HepG2 (cell line): ENCODE results near the gene SMIM1. TPM values are rescaled to one million over a fixed set of nuclear protein-coding genes. Genes with fewer than 3 reads are reported as not detected.

Experiments
- ATAC-seq: fragments of 200-7000 bp; cut with Tn5 transposase; 3 replicates; pipeline ENCODE4 v1.9.1; 2020; ENCODE audit warnings: mild to moderate bottlenecking, moderate library complexity
- BruUV-seq: library from RNA; stranded (reverse); fragments of 400-500 nt; replicated peaks from 2 replicates; lab custom pipeline; 2021; lab: Mats Ljungman, UMichigan
- CTCF ChIA-PET: fragments of 300-600 bp; formaldehyde crosslinking; extraction: SDS; loops from one replicate; lab custom pipeline; 2021; ENCODE audit warnings: low total read pairs, inconsistent platforms, low intra/inter-chr PET ratio; lab: Yijun Ruan, JAX
- POLR2A ChIA-PET: fragments of 350-600 bp; sonication (Branson Sonifier 250); formaldehyde crosslinking; loops from one replicate; lab custom pipeline; 2020; ENCODE audit warnings: antibody characterized with exemption, inconsistent platforms; lab: Yijun Ruan, JAX
- DNase-seq: peaks from one replicate; pipeline ENCODE4 v3.0.0-alpha.2; 2015; ENCODE audit warnings: low spot score
- FAIRE-seq: peaks from 3 replicates; lab custom pipeline; 2011; peaks lifted over from hg19 to GRCh38; lab: Jason Lieb, UNC
- H2AFZ ChIP-seq: one replicate; pipeline ENCODE4 v1.6.1; 2011; ENCODE audit warnings: low read length, inconsistent platforms
- H3K27ac ChIP-seq: fragments of 300-600 bp; 3 replicates; pipeline ENCODE4 v1.8.0; 2011; ENCODE audit warnings: mixed run types, mild to moderate bottlenecking, mixed read lengths, low read length, inconsistent platforms; ENCODE audit not compliant: insufficient read depth; ENCODE audit errors: extremely low read length
- H3K27me3 ChIP-seq, 2 experiments: fragments of 200-600 bp in 1 of 2; 2 replicates in 1 of 2; 3 replicates in 1 of 2; pipeline versions ENCODE4 v1.6.0 to v1.8.0; 2011; ENCODE audit warnings: low read length in 2 of 2, mild to moderate bottlenecking in 2 of 2, moderate library complexity in 2 of 2, inconsistent platforms in 1 of 2; ENCODE audit not compliant: insufficient read depth in 2 of 2, control insufficient read depth in 1 of 2
- H3K36me3 ChIP-seq, 2 experiments: fragments of 200-600 bp in 1 of 2; replicated peaks in 1 of 2; 2 replicates in 1 of 2; 3 replicates in 1 of 2; pipeline versions ENCODE4 v1.5.1 to v1.8.0; 2011; ENCODE audit warnings: low read length in 2 of 2, inconsistent platforms in 1 of 2; ENCODE audit not compliant: insufficient read depth in 2 of 2, control insufficient read depth in 1 of 2
- H3K4me1 ChIP-seq: 2 replicates; pipeline ENCODE4 v1.5.1; 2012; ENCODE audit warnings: low read length, inconsistent platforms; ENCODE audit not compliant: insufficient read depth
- H3K4me2 ChIP-seq: 2 replicates; pipeline ENCODE4 v1.6.0; 2011; ENCODE audit warnings: low read depth, low read length, inconsistent platforms
- H3K4me3 ChIP-seq, 3 experiments: fragments of 200-600 bp in 1 of 3; sonication (generic), shearing (Covaris generic) in 1 of 3; replicated peaks in 1 of 3; 2 replicates each; pipeline ENCODE4 v1.5.1; 2011 to 2016; ENCODE audit warnings: low read length in 3 of 3, inconsistent platforms in 2 of 3, low read depth in 2 of 3, mild to moderate bottlenecking in 2 of 3, control low read depth in 1 of 3, mixed read lengths in 1 of 3; ENCODE audit not compliant: insufficient read depth in 1 of 3
- H3K79me2 ChIP-seq: one replicate; pipeline ENCODE4 v1.6.1; 2011; ENCODE audit warnings: low read length, inconsistent platforms; ENCODE audit not compliant: insufficient read depth
- H3K9ac ChIP-seq: 2 replicates; pipeline ENCODE4 v1.6.0; 2011; ENCODE audit warnings: mild to moderate bottlenecking, low read depth, low read length, inconsistent platforms; ENCODE audit not compliant: insufficient read depth
- H3K9me3 ChIP-seq: 2 replicates; pipeline ENCODE4 v1.5.1; 2012; ENCODE audit warnings: mild to moderate bottlenecking, low read length
- H4K20me1 ChIP-seq: 2 replicates; pipeline ENCODE4 v1.6.0; 2011; ENCODE audit warnings: inconsistent platforms, mild to moderate bottlenecking, low read length, moderate library complexity; ENCODE audit not compliant: insufficient read depth
- ATF7 ChIP-seq, 2 experiments: fragments of 450-650 bp in 1 of 2; sonication (generic) in 1 of 2; formaldehyde crosslinking in 1 of 2; IDR thresholded peaks; 2 replicates each; pipeline versions ENCODE4 v1.4.0 to v1.6.1; 2016 to 2020; ENCODE audit warnings: antibody characterized with exemption in 1 of 2, mild to moderate bottlenecking in 1 of 2, missing genetic modification reagents in 1 of 2
- CREB1 ChIP-seq, 2 experiments: fragments of 450-650 bp in 1 of 2; IDR thresholded peaks; 2 replicates each; pipeline ENCODE4 v1.6.1; 2016 to 2017; ENCODE audit warnings: control low read depth in 1 of 2, mild to moderate bottlenecking in 1 of 2, missing compliant biosample characterization in 1 of 2, missing genetic modification characterization in 1 of 2
- EZH2 ChIP-seq: conservative IDR thresholded peaks from 2 replicates; pipeline ENCODE4 v1.6.1; 2012; ENCODE audit warnings: mild to moderate bottlenecking, low read depth, low read length, moderate library complexity
- HNRNPL ChIP-seq: fragments of 200-400 bp; formaldehyde crosslinking; IDR thresholded peaks from 2 replicates; pipeline ENCODE4 v1.6.1; 2017; ENCODE audit warnings: mild to moderate bottlenecking, low read depth, low read length
- KLF9 ChIP-seq: IDR thresholded peaks from 2 replicates; pipeline ENCODE4 v1.6.1; 2016; ENCODE audit warnings: low read depth
- NFYC ChIP-seq: IDR thresholded peaks from 2 replicates; pipeline ENCODE4 v1.6.1; 2016; ENCODE audit warnings: missing genetic modification reagents, missing compliant biosample characterization
- SNRNP70 ChIP-seq: fragments of 200-400 bp; formaldehyde crosslinking; IDR thresholded peaks from 2 replicates; pipeline ENCODE4 v1.6.1; 2017; ENCODE audit warnings: mild to moderate bottlenecking, low read depth, low read length, moderate library complexity
- ZNF660 ChIP-seq: sonication (generic); formaldehyde crosslinking; IDR thresholded peaks from 2 replicates; pipeline ENCODE4 v1.5.1; 2020; ENCODE audit warnings: mild to moderate bottlenecking, low read depth, missing genetic modification reagents, borderline replicate concordance
- ZNF670 ChIP-seq: sonication (generic); formaldehyde crosslinking; IDR thresholded peaks from 2 replicates; pipeline ENCODE4 v1.8.0; 2022; ENCODE audit warnings: mild to moderate bottlenecking, missing genetic modification reagents, borderline replicate concordance
- WGBS: methylation state at CpG from one replicate; pipeline ENCODE4 v1.1.6; 2017; ENCODE audit warnings: low lambda C conversion rate; 5-methylcytosine and 5-hydroxymethylcytosine counted together
- in situ Hi-C: cut with HindIII; loops from 2 replicates; pipeline ENCODE4 v1.10.0; 2017; ENCODE audit warnings: low pct_unique_long_range_greater_than_20kb; ENCODE audit not compliant: extremely low pct_ligation_motif_present
- intact Hi-C: fragments of 100-400 bp; cut with micrococcal nuclease; formaldehyde crosslinking; loops from one replicate; pipeline ENCODE4 v1.10.0; 2022; ENCODE audit not compliant: unreplicated experiment
- polyA plus RNA-seq, 8 experiments: library from polyadenylated mRNA; depleted of rRNA in 3 of 8; stranded (reverse) in 7 of 8; unstranded in 1 of 8; fragments of >200 nt; fragmentation: Illumina TruSeq in 4 of 8; extraction: Trizol in 4 of 8; gene quantifications; 2 replicates each; pipeline versions ENCODE4 v1.2.1 to v1.2.3, GENCODE V29; 2011 to 2016; ENCODE audit warnings: low read depth in 4 of 8, missing spikeins in 1 of 8, mixed read lengths in 1 of 8; ENCODE audit not compliant: insufficient read depth in 1 of 8
- total RNA-seq, 5 experiments: library from RNA; depleted of rRNA; stranded (reverse); fragments of >200 nt; fragmentation: Illumina TruSeq; extraction: Trizol; gene quantifications; 2 replicates each; pipeline ENCODE4 v1.2.3, GENCODE V29; 2016; ENCODE audit warnings: low read depth in 1 of 5
- TF ChIP-seq, protein P1 (sequence below): IDR thresholded peaks from 2 replicates; pipeline ENCODE4 v1.4.0; 2020; ENCODE audit warnings: mild to moderate bottlenecking, missing genetic modification reagents
- TF ChIP-seq, protein P2 (sequence below): IDR thresholded peaks from 2 replicates; pipeline ENCODE4 v1.6.1; 2012; ENCODE audit warnings: low read length, improper control_type of control experiment

Gene SMIM1
- total and polyA plus RNA-seq, 2 of the 13 experiments (the other 11 are each of a cell fraction or from before 2014, with no cell fraction given) = 12.4 to 56.3 TPM

DNA sequence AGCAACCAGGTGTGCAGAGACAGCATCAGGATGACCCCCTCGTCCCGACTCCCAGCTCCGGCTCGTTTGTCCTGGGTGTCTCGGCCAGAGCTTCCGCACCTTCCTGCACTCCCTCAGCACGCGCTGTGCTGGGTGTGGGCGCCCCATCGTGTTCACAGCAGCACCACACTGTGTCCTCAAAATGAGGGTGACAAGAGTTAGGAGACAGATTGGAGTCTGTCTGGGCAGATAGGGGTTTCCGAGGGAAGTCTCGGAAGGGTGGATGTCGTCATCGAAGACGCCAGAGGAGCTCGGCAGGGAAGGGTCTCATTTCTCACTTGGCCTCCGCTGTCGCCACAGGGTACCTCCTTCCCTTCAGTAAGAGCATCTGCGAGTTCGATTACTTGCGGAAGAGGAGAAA, 16.2 kb upstream of the SMIM1 start:
- ChIA-PET POLR2A (interaction anchor here (0.7 to 0.8 kb wide), 2 partner anchors 8 to 15 kb away, joined by 3 read pairs; no protein-coding TSS in a partner anchor), CTCF (no interaction called here)
- FAIRE-seq (no peak), DNase-seq (no peak), ATAC-seq (no peak)
- BruUV-seq = no TSS peak
- Histone ChIP-seq H3K79me2 (no peaks in the 10 kb centered on the region), H2AFZ (no peak overlapping the region), H3K9me3 (no peaks in the 10 kb centered on the region), H3K4me3 (no peak overlapping the region), H3K27me3 (peaks cover 17 to 70% of the 10 kb centered on the region in 2 experiments; a peak in 4 of 5 replicates), H3K4me2 (no peak overlapping the region), H4K20me1 (no peaks in the 10 kb centered on the region), H3K27ac (no peak overlapping the region)
- 0 out of 2 replicates have a peak, but pooled peaks have one; percentile 18 for TF ChIP-seq CREB1 (IDR thresholded peaks at IDR 0.05)
- TF ChIP-seq CREB1 (CRISPR knock-in tag; IDR thresholded peaks at IDR 0.05) = no peak
- 0 out of 2 replicates have a peak, but pooled peaks have one; percentile 22 for TF ChIP-seq EZH2
- no peak for TF ChIP-seq SNRNP70
- TF ChIP-seq ATF7 (IDR thresholded peaks at IDR 0.05) = peak; percentile 32; the same call in 1 of the 2 replicates
- no peak for TF ChIP-seq ATF7 (CRISPR knock-in tag; IDR thresholded peaks at IDR 0.05)
- TF ChIP-seq, all 625 proteins: peak for 3
- intact Hi-C loops = no loop called here
- in situ Hi-C loops = no loop called here
- H3K4me1 ChIP-seq = no peaks in the 10 kb centered on the region
- WGBS = 49% methylated on average over 17 of the region's 21 CpGs
- H3K36me3 ChIP-seq = no peaks in the 10 kb centered on the region
- H3K9ac ChIP-seq = no peak overlapping the region

DNA sequence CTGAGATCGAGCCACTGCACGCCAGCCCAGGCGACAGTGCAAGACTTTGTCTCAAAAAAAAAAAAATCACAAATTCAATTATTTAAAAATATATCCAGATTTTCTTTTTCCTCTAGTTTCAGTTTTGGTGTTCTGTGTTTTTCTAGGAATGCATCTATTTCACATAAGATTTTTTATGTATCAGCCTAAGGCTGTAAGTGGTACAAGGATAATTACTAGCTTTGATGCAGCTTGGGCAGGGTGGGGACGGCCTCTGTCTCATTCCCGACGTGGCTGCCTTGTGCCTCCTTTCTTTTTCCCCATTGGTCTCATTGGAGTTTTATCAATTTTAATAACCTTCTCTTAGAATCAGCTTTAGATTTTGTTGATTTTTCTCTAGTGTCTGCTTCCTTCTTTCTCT, 13.4 kb upstream of the SMIM1 start:
- no peak overlapping the region for H3K4me3 ChIP-seq
- H2AFZ ChIP-seq = no peak overlapping the region
- no peaks in the 10 kb centered on the region for H4K20me1 ChIP-seq
- intact Hi-C loops (no loop called here), in situ Hi-C loops (no loop called here)
- H3K79me2 ChIP-seq = no peaks in the 10 kb centered on the region
- H3K27ac ChIP-seq = no peak overlapping the region
- H3K4me1 ChIP-seq = no peaks in the 10 kb centered on the region
- no TSS peak for BruUV-seq
- H3K9me3 ChIP-seq = no peaks in the 10 kb centered on the region
- ChIA-PET CTCF (no interaction called here), POLR2A (interaction anchor here (2.1 kb wide), 1 partner anchor 12 kb away, joined by 8 read pairs; no protein-coding TSS in a partner anchor)
- no peak overlapping the region for H3K4me2 ChIP-seq
- no peak overlapping the region for H3K9ac ChIP-seq
- H3K27me3 ChIP-seq = peaks cover 14 to 73% of the 10 kb centered on the region in 2 experiments
- no peak for ATAC-seq
- 62% methylated on average over 6 of the region's 6 CpGs for WGBS
- no peak for FAIRE-seq
- DNase-seq = no peak
- H3K36me3 ChIP-seq = no peaks in the 10 kb centered on the region
- TF ChIP-seq, protein P1, sequence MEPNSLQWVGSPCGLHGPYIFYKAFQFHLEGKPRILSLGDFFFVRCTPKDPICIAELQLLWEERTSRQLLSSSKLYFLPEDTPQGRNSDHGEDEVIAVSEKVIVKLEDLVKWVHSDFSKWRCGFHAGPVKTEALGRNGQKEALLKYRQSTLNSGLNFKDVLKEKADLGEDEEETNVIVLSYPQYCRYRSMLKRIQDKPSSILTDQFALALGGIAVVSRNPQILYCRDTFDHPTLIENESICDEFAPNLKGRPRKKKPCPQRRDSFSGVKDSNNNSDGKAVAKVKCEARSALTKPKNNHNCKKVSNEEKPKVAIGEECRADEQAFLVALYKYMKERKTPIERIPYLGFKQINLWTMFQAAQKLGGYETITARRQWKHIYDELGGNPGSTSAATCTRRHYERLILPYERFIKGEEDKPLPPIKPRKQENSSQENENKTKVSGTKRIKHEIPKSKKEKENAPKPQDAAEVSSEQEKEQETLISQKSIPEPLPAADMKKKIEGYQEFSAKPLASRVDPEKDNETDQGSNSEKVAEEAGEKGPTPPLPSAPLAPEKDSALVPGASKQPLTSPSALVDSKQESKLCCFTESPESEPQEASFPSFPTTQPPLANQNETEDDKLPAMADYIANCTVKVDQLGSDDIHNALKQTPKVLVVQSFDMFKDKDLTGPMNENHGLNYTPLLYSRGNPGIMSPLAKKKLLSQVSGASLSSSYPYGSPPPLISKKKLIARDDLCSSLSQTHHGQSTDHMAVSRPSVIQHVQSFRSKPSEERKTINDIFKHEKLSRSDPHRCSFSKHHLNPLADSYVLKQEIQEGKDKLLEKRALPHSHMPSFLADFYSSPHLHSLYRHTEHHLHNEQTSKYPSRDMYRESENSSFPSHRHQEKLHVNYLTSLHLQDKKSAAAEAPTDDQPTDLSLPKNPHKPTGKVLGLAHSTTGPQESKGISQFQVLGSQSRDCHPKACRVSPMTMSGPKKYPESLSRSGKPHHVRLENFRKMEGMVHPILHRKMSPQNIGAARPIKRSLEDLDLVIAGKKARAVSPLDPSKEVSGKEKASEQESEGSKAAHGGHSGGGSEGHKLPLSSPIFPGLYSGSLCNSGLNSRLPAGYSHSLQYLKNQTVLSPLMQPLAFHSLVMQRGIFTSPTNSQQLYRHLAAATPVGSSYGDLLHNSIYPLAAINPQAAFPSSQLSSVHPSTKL (CRISPR knock-in tag) = no peak
- TF ChIP-seq ZNF670 (CRISPR knock-in tag) (no peak), ZNF660 (CRISPR knock-in tag) (no peak), HNRNPL (no peak), KLF9 (no peak), NFYC (no peak)
- TF ChIP-seq, protein P2, sequence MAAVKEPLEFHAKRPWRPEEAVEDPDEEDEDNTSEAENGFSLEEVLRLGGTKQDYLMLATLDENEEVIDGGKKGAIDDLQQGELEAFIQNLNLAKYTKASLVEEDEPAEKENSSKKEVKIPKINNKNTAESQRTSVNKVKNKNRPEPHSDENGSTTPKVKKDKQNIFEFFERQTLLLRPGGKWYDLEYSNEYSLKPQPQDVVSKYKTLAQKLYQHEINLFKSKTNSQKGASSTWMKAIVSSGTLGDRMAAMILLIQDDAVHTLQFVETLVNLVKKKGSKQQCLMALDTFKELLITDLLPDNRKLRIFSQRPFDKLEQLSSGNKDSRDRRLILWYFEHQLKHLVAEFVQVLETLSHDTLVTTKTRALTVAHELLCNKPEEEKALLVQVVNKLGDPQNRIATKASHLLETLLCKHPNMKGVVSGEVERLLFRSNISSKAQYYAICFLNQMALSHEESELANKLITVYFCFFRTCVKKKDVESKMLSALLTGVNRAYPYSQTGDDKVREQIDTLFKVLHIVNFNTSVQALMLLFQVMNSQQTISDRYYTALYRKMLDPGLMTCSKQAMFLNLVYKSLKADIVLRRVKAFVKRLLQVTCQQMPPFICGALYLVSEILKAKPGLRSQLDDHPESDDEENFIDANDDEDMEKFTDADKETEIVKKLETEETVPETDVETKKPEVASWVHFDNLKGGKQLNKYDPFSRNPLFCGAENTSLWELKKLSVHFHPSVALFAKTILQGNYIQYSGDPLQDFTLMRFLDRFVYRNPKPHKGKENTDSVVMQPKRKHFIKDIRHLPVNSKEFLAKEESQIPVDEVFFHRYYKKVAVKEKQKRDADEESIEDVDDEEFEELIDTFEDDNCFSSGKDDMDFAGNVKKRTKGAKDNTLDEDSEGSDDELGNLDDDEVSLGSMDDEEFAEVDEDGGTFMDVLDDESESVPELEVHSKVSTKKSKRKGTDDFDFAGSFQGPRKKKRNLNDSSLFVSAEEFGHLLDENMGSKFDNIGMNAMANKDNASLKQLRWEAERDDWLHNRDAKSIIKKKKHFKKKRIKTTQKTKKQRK = no peak
